ENCODE measurements around the gene ADH1A. TPM values are rescaled to one million over a fixed set of nuclear protein-coding genes. Genes with fewer than 3 reads are reported as not detected.
"Not testable (repeated sequence)": the region's sequence is repeated elsewhere in the genome, so short reads cannot be mapped to it uniquely, and the experiment has no call there.

ADH1A gene
- total RNA-seq (2014; rRNA removed; shearing (Covaris generic); ENCODE audit: low replicate concordance), result not detected in 2 replicates

GRCh38 chr4:99290848-99291786, at the start of gene ADH1A:
ADH1A (minus strand) TSS chr4:99290985; CDS start chr4:99290914, 71 bp downstream.
- Histone ChIP-seq H3K27me3 (no peaks in the 10 kb centered on the region), H3K36me3 (no peaks in the 10 kb centered on the region), H3K4me3 (no peak within 1 kb of the TSS), H3K9me3 (no peaks in the 10 kb centered on the region)
- no peak for DNase-seq

GRCh38 chr4:99339172-99339571, 48.4 kb upstream of the ADH1A start:
- Histone ChIP-seq H3K36me3 (no peaks in the 10 kb centered on the region), H3K4me3 (no peak overlapping the region), H3K27me3 (no peaks in the 10 kb centered on the region), H3K9me3 (no peaks in the 10 kb centered on the region)
- DNase-seq, result no peak

- H3K36me3 ChIP-seq, result no peaks in the 10 kb centered on the region
- H3K4me3 ChIP-seq, result no peak overlapping the region
- no peak for DNase-seq
- H3K27me3 ChIP-seq, result no peaks in the 10 kb centered on the region
- no peaks in the 10 kb centered on the region for H3K9me3 ChIP-seq
These were observed 45.8 kb upstream of the ADH1A start for GRCh38 chr4:99336553-99336952.

- Histone ChIP-seq H3K36me3 (no peaks in the 10 kb centered on the region), H3K9me3 (no peaks in the 10 kb centered on the region), H3K4me3 (no peak overlapping the region), H3K27me3 (no peaks in the 10 kb centered on the region)
- no peak for DNase-seq
These were observed 44.1 kb upstream of the ADH1A start for GRCh38 chr4:99334880-99335279.

- no peaks in the 10 kb centered on the region for H3K27me3 ChIP-seq
- H3K4me3 ChIP-seq, result no peak overlapping the region
- no peaks in the 10 kb centered on the region for H3K36me3 ChIP-seq
- DNase-seq, result no peak
- H3K9me3 ChIP-seq, result no peaks in the 10 kb centered on the region
These were observed 39.9 kb upstream of the ADH1A start for GRCh38 chr4:99330648-99331047.

GRCh38 chr4:99329876-99330275, 39.1 kb upstream of the ADH1A start:
- Histone ChIP-seq H3K27me3 (no peaks in the 10 kb centered on the region), H3K4me3 (no peak overlapping the region), H3K9me3 (no peaks in the 10 kb centered on the region), H3K36me3 (no peaks in the 10 kb centered on the region)
- DNase-seq, result no peak

GRCh38 chr4:99324979-99325378, 34.2 kb upstream of the ADH1A start:
- no peaks in the 10 kb centered on the region for H3K27me3 ChIP-seq
- DNase-seq, result peak; percentile 30
- no peaks in the 10 kb centered on the region for H3K36me3 ChIP-seq
- H3K4me3 ChIP-seq, result no peak overlapping the region
- no peaks in the 10 kb centered on the region for H3K9me3 ChIP-seq

GRCh38 chr4:99324361-99324760, 33.6 kb upstream of the ADH1A start:
- DNase-seq, result no peak
- H3K4me3 ChIP-seq, result no peak overlapping the region
- no peaks in the 10 kb centered on the region for H3K27me3 ChIP-seq
- no peaks in the 10 kb centered on the region for H3K36me3 ChIP-seq
- no peaks in the 10 kb centered on the region for H3K9me3 ChIP-seq

- DNase-seq, result no peak
- H3K27me3 ChIP-seq, result no peaks in the 10 kb centered on the region
- no peak overlapping the region for H3K4me3 ChIP-seq
- no peaks in the 10 kb centered on the region for H3K9me3 ChIP-seq
- no peaks in the 10 kb centered on the region for H3K36me3 ChIP-seq
These were observed 33.0 kb upstream of the ADH1A start for GRCh38 chr4:99323756-99324155.

- Histone ChIP-seq H3K9me3 (no peaks in the 10 kb centered on the region), H3K4me3 (no peak within 1 kb of the TSS), H3K36me3 (no peaks in the 10 kb centered on the region), H3K27me3 (no peaks in the 10 kb centered on the region)
- no peak for DNase-seq
These were observed 30.7 kb upstream of the ADH1A start, which contains the start of gene ADH1B for GRCh38 chr4:99321241-99322191. ADH1B (minus strand) TSS chr4:99321401; CDS start chr4:99321331, 70 bp downstream.

- not testable (repeated sequence) for DNase-seq, H3K9me3 ChIP-seq, H3K4me3 ChIP-seq, H3K36me3 ChIP-seq, H3K27me3 ChIP-seq
These were observed 27.0 kb upstream of the ADH1A start for GRCh38 chr4:99317811-99318210.

- H3K36me3 ChIP-seq, result no peaks in the 10 kb centered on the region
- no peak overlapping the region for H3K4me3 ChIP-seq
- no peaks in the 10 kb centered on the region for H3K27me3 ChIP-seq
- H3K9me3 ChIP-seq, result no peaks in the 10 kb centered on the region
- DNase-seq, result no peak
These were observed 26.6 kb upstream of the ADH1A start for GRCh38 chr4:99317354-99317753.

GRCh38 chr4:99315839-99316238, 25.1 kb upstream of the ADH1A start:
- Histone ChIP-seq H3K9me3 (no peaks in the 10 kb centered on the region), H3K27me3 (no peaks in the 10 kb centered on the region), H3K4me3 (no peak overlapping the region), H3K36me3 (no peaks in the 10 kb centered on the region)
- no peak for DNase-seq

GRCh38 chr4:99314211-99314610, 23.4 kb upstream of the ADH1A start:
- no peak for DNase-seq
- no peak overlapping the region for H3K4me3 ChIP-seq
- H3K36me3 ChIP-seq, result no peaks in the 10 kb centered on the region
- no peaks in the 10 kb centered on the region for H3K27me3 ChIP-seq
- no peaks in the 10 kb centered on the region for H3K9me3 ChIP-seq

- no peaks in the 10 kb centered on the region for H3K27me3 ChIP-seq
These were observed 19.6 kb upstream of the ADH1A start for GRCh38 chr4:99310389-99310788.

GRCh38 chr4:99305638-99306400, 15.0 kb upstream of the ADH1A start:
- H3K36me3 ChIP-seq, result no peaks in the 10 kb centered on the region
- no peak for DNase-seq

More at GRCh38 chr4:99310389-99310788, 19.6 kb upstream of the ADH1A start:
- Histone ChIP-seq H3K4me3 (no peak overlapping the region), H3K9me3 (no peaks in the 10 kb centered on the region), H3K36me3 (no peaks in the 10 kb centered on the region)
- DNase-seq, result no peak

More at GRCh38 chr4:99305638-99306400, 15.0 kb upstream of the ADH1A start:
- Histone ChIP-seq H3K27me3 (no peaks in the 10 kb centered on the region), H3K9me3 (no peaks in the 10 kb centered on the region), H3K4me3 (no peak overlapping the region)
